Measurements from ENCODE around the gene FIBCD1.

DNA sequence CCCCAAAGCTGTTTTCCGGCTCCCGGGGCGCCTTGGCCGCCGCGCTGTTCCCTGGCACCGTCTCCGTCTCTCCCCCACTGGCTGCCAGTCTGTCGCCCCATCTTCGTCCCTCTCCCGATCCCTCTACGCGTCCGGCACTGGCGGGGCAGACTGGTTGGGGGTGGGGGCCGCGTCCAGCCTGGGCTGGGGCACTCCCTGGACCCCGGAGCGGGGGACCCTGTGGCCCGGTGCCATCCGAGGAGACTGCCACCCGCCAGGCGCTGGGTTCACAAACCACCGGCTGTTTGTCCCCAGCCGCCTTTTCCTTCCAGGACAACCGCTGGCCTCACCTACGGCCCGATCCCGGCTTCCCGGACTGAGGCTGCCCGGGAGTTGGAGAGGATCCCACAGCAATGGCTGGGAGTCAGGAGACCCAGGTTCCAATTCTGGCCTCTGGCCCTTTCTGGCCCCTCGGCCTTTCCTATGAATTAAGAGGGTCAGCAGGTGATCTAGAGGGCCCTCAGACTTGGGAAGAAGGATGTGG lies 1.0 kb upstream of the FIBCD1 start:
- TF ChIP-seq, protein P1, sequence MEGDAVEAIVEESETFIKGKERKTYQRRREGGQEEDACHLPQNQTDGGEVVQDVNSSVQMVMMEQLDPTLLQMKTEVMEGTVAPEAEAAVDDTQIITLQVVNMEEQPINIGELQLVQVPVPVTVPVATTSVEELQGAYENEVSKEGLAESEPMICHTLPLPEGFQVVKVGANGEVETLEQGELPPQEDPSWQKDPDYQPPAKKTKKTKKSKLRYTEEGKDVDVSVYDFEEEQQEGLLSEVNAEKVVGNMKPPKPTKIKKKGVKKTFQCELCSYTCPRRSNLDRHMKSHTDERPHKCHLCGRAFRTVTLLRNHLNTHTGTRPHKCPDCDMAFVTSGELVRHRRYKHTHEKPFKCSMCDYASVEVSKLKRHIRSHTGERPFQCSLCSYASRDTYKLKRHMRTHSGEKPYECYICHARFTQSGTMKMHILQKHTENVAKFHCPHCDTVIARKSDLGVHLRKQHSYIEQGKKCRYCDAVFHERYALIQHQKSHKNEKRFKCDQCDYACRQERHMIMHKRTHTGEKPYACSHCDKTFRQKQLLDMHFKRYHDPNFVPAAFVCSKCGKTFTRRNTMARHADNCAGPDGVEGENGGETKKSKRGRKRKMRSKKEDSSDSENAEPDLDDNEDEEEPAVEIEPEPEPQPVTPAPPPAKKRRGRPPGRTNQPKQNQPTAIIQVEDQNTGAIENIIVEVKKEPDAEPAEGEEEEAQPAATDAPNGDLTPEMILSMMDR (IDR thresholded peaks at IDR 0.05), result no peak
- no peak for TF ChIP-seq POLR2A (IDR thresholded peaks at IDR 0.05)
